HG03025 (cell line): ENCODE data around the gene NAA38.
"Not testable (repeated sequence)": the region's sequence is repeated elsewhere in the genome, so short reads cannot be mapped to it uniquely, and the experiment has no call there.

Experiments used
- ATAC-seq: cut with Tn5 transposase; IDR thresholded peaks from one replicate; pipeline ENCODE4 v1.9.1; 2021; ENCODE audit warnings: mild to moderate bottlenecking, moderate library complexity; ENCODE audit not compliant: unreplicated experiment, low FRiP score

NAA38 gene

DNA sequence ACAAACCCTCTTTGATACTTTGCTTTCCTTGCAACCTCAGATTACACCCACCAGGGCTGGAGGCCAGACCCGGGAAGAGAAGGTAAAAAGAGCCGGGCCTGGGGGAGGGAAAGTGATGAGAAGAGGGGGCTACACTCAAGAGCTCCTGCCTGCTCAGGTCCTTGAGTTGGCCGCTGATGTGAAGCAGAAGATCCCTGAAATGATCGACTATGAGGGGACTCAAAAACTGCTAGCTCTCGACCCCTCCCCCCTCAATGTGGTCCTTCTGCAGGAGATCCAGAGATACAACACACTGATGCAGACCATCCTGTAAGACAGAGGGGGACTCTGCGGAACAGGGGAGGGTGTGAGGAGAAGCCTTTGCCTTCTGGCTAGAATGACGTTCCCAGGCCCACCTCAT, 26.1 kb downstream of the NAA38 start:
- ATAC-seq: no peak

DNA sequence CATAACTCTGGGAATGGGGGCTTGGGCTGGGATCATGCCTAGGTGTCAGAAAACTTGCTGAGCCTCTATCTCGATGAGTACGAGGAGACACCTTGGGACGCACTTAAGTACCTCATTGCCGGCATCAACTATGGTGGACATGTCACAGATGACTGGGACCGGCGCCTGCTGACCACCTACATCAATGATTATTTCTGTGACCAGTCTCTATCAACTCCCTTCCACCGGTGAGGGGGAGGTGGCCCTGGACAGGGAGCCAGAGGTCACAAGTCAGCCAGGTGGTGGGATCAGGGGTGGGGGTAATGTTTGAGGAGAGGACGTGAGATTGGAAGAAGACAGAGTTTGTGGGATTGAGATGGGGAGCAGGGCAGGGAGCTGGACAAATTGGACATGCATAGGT, 26.7 kb downstream of the NAA38 start:
- no peak for ATAC-seq

DNA sequence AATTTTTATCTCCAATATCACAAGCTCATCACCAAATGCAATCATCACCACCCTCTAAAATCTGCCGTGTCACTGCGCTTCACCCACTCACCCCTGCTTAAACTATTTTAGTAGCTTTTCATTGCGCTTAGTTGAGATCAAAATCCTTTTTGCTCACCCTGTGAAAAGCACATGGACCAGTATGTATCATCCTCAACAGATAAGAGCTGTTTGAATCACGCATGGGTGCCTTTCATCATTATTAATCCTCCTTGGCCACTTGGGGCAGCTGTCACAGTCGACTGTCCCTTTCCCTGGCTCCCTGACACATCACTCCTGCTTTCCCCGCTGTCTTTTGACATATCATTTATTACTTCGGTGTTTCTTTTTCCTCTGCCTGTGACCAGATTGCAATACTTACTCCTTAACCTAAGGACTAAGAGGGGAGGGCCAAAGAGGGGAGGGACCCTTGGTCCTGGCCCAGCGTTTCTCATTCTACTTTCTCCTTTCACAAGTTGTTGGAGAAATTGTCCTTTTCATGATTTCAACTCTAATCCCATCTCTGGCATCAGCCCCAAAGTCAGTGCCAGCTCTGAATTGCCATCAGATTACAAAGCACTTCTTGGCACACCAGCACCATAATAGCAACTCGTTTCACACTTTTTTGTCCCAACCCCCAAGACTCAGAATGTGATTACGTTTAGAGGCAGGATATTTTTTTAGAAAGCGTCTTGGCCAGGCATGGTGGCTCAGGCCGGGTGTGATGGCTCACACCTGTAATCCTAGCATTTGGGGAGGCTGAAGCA, 32.0 kb downstream of the NAA38 start:
- ATAC-seq: no peak

DNA sequence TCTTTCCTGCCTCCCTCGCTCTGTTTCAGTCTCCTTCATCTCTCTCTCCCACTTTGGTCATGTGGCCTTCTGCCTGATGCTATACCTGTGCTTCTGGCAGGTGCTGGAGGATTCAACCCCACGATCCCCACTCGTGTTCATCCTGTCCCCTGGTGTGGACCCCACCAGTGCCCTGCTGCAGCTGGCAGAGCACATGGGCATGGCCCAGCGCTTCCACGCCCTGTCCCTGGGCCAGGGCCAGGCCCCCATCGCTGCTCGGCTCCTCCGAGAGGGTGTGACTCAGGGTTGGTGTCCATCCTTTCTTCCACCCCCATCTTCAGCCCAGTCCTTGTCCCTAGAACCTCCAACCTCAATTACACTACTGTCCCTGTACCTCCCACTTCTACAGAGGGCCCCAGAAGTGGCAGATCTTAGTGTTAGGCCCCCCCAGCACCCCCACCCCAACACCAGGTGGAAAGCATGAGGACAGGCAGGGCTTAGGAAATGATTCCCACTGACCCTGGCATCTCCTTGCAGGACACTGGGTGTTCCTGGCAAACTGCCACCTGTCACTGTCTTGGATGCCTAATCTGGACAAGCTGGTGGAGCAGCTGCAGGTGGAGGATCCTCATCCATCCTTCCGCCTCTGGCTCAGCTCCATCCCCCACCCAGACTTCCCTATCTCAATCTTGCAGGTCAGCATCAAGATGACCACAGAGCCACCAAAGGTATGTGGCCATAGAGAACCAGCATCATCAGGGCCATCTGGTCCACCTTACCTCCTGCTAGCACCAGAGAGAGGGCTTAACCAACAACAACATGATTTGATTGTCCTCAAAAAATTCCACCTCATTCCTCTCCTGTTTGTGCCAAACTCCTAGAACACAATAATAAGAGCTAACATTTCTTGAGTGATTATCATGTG, 33.1 kb downstream of the NAA38 start:
- ATAC-seq: no peak

DNA sequence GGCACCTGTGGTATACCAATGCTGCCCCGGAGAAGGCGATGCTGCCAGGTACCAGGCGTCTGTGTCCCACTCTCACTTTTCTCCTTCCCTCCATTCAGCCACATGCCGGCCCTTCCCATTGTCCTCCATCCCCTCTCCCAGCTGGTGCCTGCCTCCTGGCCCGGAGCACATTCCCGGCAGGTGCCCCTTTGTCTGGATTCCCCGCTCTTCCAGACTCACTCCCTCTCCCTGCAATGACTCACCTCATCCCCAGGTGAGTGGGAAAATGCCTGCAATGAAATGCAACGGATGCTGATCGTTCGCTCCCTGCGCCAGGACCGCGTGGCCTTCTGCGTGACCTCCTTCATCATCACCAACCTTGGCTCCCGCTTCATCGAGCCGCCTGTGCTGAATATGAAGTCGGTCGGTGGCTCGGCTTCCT, 33.8 kb downstream of the NAA38 start:
- ATAC-seq: no peak

DNA sequence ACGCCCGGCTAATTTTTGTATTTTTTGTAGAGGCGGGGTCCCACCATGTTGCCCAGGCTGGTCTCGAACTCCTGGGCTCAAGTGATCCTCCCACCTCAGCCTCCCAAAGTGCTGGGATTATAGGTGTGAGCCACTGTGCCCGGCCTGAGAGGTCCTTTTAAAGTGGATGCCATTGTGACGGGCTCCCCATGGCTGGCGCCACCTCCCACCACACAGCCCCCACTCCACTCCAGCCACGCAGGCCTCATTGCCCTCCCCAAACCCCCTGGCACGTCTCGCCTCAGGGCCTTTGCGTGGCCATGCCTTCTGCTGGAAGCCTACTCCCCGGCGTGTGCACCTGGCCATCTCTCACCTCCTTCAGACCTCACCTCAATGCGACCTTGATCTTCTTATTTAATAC, 35.2 kb downstream of the NAA38 start:
- no peak for ATAC-seq

DNA sequence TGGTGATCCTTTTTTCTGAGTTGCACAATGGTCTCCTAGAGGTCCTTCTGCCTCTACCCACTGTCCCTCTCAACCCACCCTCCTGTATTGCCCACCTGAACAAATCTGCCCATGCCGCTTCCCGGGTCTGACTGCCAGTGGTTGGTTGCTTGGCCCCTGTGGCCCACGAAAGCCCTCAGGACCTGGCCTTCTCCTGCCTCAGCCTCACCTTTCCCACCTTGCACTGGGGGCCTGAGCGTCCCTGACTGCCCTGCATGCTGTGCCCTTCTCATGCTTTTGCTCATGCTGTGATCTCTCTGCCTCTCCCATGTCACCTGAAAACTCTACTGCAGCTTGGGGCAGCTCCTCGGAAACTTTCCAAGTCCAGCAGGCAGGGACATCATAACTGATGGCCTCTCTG, 37.1 kb downstream of the NAA38 start:
- ATAC-seq: no peak

DNA sequence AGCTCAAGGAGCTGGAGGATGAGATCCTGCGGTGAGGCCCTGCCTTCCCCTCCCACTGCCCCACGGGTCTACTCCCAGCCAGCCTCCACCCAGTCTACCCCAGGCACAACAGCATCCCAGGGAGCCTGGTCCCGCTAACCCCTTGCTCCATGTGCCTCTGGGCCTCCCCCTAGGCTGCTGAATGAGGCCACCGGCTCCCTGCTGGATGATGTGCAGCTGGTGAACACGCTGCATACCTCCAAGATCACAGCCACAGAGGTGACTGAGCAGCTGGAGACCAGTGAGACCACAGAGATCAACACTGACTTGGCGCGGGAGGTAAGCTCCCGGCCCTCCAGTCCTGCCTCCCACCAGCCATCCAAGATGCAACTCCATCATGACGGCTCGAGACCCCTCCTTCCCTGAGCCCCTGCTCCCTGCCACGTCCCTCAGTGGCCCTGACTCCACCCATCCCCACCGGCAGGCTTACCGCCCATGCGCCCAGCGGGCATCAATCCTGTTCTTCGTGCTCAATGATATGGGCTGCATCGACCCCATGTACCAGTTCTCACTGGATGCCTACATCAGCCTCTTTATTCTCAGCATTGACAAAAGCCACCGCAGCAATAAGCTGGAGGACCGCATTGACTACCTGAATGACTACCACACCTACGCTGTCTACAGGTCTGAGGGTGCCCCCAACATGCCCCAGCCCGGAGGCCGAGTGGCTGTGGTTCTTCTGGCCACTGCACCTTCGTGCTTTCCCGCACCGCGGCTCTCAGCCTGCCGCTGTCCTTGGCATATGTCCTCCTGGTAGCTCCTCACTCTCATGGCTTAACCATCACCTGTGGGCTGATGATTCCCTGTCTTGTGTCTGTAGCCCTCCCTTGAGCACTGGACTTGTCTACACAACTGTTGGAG, 38.4 kb downstream of the NAA38 start:
- ATAC-seq: no peak

DNA sequence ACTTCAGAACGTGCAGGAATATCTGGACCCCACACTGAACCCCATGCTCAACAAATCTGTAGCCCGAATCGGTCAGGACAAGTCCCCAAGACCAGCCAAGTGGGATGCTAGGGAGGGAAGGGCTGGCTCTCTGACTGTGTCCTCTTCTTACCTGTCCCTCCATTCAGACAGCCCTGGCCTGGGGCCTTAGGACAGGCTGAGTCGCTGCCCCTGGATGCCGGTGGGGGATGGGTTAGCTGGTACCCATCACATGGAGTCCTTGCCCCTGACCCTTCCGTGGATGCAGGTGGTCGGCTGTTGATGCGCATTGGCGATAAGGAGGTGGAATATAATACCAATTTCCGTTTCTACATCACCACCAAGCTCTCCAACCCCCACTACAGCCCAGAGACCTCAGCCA, 39.3 kb downstream of the NAA38 start:
- ATAC-seq: no peak

DNA sequence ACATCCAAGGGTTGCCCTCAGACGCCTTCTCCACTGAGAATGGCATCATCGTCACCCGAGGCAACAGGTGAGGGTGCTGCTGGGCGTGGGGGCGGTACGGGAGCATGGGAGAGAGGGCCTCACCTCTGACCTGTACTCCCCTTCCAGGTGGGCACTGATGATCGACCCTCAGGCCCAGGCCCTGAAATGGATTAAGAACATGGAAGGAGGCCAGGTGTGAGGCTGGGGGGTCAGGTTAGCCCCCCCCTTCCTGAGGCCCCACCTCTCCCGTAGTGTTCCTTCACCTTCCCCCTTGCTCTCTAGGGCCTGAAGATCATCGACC, 39.8 kb downstream of the NAA38 start:
- no peak for ATAC-seq

DNA sequence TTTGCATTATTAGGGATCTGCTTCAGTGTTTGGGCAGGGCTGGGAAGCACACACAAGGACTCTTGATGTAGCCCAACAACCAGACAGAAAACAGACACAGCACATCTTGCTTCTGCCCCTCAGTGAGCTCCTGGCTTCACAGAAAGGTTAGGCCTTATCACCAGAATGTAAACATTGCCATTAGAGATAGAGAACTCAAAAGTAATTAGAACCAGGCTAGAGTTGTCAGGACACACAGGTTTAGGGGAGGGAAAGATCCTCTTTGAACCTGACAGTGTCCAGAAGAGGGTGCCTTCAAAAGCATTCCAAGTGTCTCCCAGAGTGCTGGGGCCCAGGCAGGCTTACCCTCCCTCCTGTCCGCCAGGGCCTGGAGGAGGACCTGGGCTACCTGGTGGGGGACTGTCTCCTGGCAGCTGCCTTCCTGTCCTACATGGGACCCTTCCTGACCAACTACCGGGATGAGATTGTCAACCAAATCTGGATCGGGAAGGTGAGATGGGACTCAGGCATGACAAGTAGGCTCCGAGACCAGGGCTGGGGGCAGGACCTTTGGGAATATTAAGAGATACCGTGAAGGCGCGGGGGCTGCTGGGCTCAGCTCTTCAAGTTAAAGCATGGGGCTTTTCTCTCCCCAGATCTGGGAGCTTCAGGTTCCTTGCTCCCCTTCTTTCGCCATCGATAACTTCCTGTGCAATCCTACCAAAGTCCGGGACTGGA, 40.3 kb downstream of the NAA38 start:
- ATAC-seq: no peak

- no peak for ATAC-seq
Observed at GRCh38 chr17:7814969-7815368, 42.4 kb downstream of the NAA38 start.

DNA sequence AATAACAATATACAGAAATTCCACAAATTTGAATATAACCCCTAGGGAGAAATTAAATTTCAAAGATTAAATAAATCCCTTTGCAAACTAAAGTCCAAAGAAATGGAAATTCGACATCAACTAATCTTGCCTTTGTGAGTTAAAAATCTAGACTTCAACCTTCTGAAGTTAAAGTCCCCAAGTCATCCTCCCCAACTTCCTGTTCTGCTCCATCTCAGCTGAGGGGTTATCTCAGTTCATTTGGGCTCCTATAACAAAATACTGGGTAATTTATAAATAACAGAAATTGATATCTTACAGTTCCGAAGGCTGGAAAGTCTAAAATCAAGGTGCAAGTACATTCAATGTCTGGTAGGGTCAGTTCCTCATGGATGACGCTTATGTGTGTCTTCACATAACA, 46.1 kb downstream of the NAA38 start:
- ATAC-seq: no peak

GRCh38 chr17:7809791-7810343, 47.5 kb downstream of the NAA38 start:
- not testable (repeated sequence) for ATAC-seq

GRCh38 chr17:7809086-7809790, 48.1 kb downstream of the NAA38 start:
- no peak for ATAC-seq

DNA sequence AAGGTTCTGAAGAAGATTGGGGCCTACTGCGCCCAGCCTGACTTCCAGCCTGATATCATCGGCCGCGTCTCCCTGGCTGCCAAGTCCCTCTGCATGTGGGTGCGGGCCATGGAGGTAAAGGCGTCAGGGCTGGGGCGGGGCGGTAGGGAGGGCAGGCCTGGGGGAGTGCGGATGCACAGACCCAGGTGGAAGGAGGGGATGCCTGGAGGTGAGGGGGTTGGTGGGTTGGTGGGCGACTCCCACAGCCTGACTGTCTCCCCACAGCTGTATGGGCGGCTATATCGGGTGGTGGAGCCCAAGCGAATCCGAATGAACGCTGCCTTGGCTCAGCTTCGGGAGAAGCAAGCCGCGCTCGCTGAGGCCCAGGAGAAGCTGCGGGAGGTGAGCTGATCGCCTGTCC, 50.2 kb downstream of the NAA38 start:
- ATAC-seq: no peak
